ENCODE results near the gene RHEBL1. TPM values are rescaled to one million over a fixed set of nuclear protein-coding genes. Genes with fewer than 3 reads are reported as not detected.

The RHEBL1 gene
- total and polyA plus RNA-seq, 4 donors: 0.55 to 2.4 (median 1.2) TPM

DNA sequence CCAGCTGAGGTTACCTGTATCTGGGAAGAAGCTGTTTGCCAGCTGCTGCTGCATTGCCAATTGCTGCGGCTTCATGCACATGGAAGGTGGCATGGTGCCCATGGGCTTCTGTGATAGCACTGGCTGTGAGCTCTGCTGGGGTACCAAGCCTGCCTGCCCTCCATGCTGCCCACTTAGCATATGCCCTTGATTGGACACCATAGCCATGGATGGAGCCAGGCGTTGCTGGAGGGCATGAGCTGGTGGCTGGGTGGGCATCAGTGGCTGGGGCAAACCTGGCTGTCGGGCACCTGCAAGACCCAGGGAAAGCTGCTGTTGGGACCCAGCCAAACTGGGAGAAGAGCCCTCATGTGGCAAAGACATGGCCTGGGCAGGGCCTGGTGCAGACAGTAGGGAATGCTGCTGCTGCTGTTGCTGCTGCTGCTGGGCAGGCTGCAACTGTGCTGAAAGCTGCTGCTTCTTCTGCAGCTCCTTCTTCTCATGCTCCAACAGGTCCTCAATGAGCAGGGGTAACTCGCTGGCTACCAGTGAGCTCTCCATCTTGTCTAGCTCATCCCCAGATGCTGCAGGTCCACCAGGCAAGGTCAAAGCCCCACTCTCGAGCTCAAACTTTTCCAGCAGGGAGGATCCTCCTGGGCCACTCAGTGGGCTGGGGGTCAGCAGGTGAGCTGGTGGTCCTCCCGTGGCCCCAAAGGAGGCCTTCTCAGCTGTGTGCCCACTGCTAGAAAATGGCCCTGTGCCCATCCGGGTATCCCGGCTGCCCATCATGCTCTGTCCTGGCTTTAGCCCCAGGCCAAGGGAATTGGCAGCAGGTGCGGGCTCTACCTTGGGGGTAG lies 32.5 kb downstream of the RHEBL1 start:
- ATAC-seq (ENCODE audit: low FRiP score) (no peak), DNase-seq (peak; percentile 39 to 70)
- H3K4me1 ChIP-seq (ENCODE audit: control insufficient read depth in 1 of 2, insufficient read depth in 2 of 2, low read length in 2 of 2): no peaks in the 10 kb centered on the region
- no peaks in the 10 kb centered on the region for H3K27me3 ChIP-seq (ENCODE audit: control insufficient read depth in 1 of 2, insufficient read depth in 2 of 2, low read length in 1 of 2)
- intact Hi-C loops (cut with DNase I): no loop called here
- H3K36me3 ChIP-seq (ENCODE audit: control insufficient read depth in 1 of 2, insufficient read depth in 2 of 2, low read length in 1 of 2): peaks cover 0 to 26% of the 10 kb centered on the region in 2 donors
- H3K9me3 ChIP-seq (ENCODE audit: control insufficient read depth, low read length): no peaks in the 10 kb centered on the region
- H3K4me3 ChIP-seq (ENCODE audit: low read length in 2 of 2): no peak overlapping the region
- no peak overlapping the region for H3K27ac ChIP-seq (ENCODE audit: low read depth in 1 of 2, low read length in 2 of 2)
- WGBS, 2 donors: 87% methylated on average over 9 of the region's 9 CpGs

DNA sequence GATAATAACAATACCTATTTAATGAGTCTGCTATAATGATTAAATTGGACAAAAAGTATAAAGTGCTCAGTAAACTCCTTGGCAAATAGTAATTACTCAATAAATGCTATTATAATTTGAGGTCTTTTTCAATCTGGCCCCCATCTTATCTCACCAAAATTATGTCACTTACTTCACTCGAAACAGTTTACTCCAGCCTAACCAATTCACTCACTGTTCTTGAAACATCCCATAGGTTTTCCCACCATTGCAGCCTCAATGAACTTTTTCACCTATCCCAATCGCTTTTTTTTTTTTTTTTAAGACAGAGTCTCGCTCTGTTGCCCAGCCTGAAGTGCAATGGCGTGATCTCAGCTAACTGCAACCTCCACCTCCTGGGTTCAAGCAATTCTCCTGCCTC lies 33.8 kb downstream of the RHEBL1 start:
- WGBS, 2 donors: 75 to 81% methylated on average over 4 of the region's 4 CpGs
- Histone ChIP-seq H3K27me3 (ENCODE audit: control insufficient read depth in 1 of 2, insufficient read depth in 2 of 2, low read length in 1 of 2) (no peaks in the 10 kb centered on the region), H3K4me1 (ENCODE audit: control insufficient read depth in 1 of 2, insufficient read depth in 2 of 2, low read length in 2 of 2) (no peaks in the 10 kb centered on the region), H3K36me3 (ENCODE audit: control insufficient read depth in 1 of 2, insufficient read depth in 2 of 2, low read length in 1 of 2) (peaks cover 0 to 26% of the 10 kb centered on the region in 2 donors), H3K4me3 (ENCODE audit: low read length in 2 of 2) (no peak overlapping the region), H3K27ac (ENCODE audit: low read depth in 1 of 2, low read length in 2 of 2) (no peak overlapping the region), H3K9me3 (ENCODE audit: control insufficient read depth, low read length) (no peaks in the 10 kb centered on the region)
- DNase-seq (no peak), ATAC-seq (ENCODE audit: low FRiP score) (no peak)
- intact Hi-C loops (cut with DNase I): no loop called here

DNA sequence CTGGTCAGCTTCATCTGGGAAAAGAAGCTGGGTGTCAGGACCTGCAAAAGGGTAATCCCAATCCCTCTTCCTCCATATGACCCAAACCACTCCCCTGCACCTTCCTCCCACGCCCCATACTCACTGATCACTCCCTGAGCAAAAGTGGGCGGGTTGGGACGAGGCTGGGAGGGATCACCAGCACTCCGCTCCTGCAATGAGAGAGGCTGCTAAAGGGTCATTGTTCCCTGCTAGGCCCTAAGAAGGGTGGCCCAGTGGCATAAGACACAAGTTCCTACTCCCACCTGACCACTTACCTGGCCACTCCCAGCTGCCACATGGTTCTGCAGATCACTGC lies 35.5 kb downstream of the RHEBL1 start:
- no peaks in the 10 kb centered on the region for H3K9me3 ChIP-seq (ENCODE audit: control insufficient read depth, low read length)
- intact Hi-C loops (cut with DNase I): no loop called here
- no peaks in the 10 kb centered on the region for H3K4me1 ChIP-seq (ENCODE audit: control insufficient read depth in 1 of 2, insufficient read depth in 2 of 2, low read length in 2 of 2)
- no peaks in the 10 kb centered on the region for H3K27me3 ChIP-seq (ENCODE audit: control insufficient read depth in 1 of 2, insufficient read depth in 2 of 2, low read length in 1 of 2)
- peak in 1 of 2 donors; percentile 38 for DNase-seq
- peaks cover 0 to 26% of the 10 kb centered on the region in 2 donors for H3K36me3 ChIP-seq (ENCODE audit: control insufficient read depth in 1 of 2, insufficient read depth in 2 of 2, low read length in 1 of 2)
- H3K27ac ChIP-seq (ENCODE audit: low read depth in 1 of 2, low read length in 2 of 2): no peak overlapping the region
- H3K4me3 ChIP-seq (ENCODE audit: low read length in 2 of 2): no peak overlapping the region
- no peak for ATAC-seq (ENCODE audit: low FRiP score)
- WGBS, 2 donors: 78 to 82% methylated on average over 4 of the region's 4 CpGs

DNA sequence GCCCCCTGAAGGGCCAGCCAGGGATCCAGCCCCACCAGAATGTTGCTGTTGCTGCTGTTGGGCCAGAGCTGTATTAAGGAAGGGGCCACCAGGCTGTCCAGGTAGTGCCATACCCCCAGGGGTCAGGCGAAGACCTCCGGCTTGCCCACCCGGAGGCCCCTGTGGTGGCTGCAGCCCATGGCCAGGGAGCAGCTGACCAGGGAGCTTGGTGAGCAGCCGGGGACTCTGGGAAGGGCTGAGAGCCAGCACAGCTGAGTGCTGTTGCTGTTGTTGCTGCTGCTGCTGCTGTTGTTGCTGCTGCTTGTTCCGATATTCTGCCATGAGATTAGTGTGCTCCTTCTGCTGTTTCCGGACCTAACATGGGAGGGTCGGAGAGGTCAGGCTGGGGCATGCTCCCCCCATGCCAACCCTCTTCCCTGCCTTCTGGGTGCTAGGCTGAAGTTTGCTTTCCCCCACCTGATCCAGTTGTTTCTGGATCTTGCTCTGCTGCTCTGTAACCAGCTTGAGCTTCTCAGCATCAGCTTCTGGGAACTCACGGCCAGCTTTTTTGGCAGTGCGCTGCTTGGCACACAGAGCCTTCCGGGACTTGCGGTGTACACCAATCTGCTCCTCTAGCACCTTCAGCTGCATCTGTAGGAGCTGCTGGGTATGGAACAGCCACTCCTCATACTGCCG lies 36.0 kb downstream of the RHEBL1 start:
- H3K4me3 ChIP-seq (ENCODE audit: low read length in 2 of 2): no peak overlapping the region
- intact Hi-C loops (cut with DNase I): no loop called here
- WGBS, 2 donors: 56 to 61% methylated on average over 12 of the region's 12 CpGs
- H3K9me3 ChIP-seq (ENCODE audit: control insufficient read depth, low read length): no peaks in the 10 kb centered on the region
- no peak for ATAC-seq (ENCODE audit: low FRiP score)
- DNase-seq: peak in 1 of 2 donors; percentile 45
- no peak overlapping the region for H3K27ac ChIP-seq (ENCODE audit: low read depth in 1 of 2, low read length in 2 of 2)
- H3K27me3 ChIP-seq (ENCODE audit: control insufficient read depth in 1 of 2, insufficient read depth in 2 of 2, low read length in 1 of 2): no peaks in the 10 kb centered on the region
- H3K36me3 ChIP-seq (ENCODE audit: control insufficient read depth in 1 of 2, insufficient read depth in 2 of 2, low read length in 1 of 2): peaks cover 0 to 25% of the 10 kb centered on the region in 2 donors
- H3K4me1 ChIP-seq (ENCODE audit: control insufficient read depth in 1 of 2, insufficient read depth in 2 of 2, low read length in 2 of 2): no peaks in the 10 kb centered on the region

DNA sequence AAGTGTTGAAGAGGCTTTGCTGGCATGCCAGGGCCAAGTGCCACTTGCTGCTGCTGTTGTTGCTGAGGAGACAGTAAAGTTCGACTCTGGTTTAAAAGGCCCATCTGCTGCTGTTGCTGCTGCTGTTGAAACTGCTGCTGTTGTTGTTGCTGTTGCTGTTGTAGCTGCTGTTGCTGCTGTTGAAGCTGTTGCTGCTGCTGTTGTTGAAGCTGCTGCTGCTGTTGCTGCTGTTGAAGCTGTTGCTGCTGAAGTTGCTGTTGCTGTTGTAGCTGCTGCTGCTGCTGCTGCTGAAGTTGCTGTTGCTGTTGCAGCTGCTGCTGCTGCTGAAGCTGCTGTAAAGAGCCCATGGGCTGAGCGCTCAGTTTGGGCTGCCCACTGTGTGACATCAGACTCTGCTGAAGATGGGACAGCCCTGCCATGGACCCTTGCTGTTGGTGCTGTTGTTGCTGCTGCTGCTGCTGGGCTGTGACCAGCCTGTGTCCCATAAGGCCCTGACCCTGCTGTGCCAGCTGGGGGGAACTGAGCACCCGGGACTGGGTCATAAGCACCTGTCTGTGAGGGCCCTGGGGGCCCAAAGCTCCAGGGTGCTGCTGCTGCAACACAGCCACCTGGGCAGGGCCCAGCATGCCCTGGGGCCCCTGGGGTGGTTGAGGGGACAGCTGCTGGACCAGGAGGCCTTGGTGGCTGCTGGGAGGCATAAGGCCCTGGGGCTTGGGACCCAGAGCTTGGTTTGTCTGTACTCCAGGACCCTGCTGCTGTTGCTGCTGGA lies 36.9 kb downstream of the RHEBL1 start:
- Histone ChIP-seq H3K4me1 (ENCODE audit: control insufficient read depth in 1 of 2, insufficient read depth in 2 of 2, low read length in 2 of 2) (no peaks in the 10 kb centered on the region), H3K36me3 (ENCODE audit: control insufficient read depth in 1 of 2, insufficient read depth in 2 of 2, low read length in 1 of 2) (peaks cover 0 to 22% of the 10 kb centered on the region in 2 donors), H3K27me3 (ENCODE audit: control insufficient read depth in 1 of 2, insufficient read depth in 2 of 2, low read length in 1 of 2) (no peaks in the 10 kb centered on the region), H3K9me3 (ENCODE audit: control insufficient read depth, low read length) (no peaks in the 10 kb centered on the region), H3K4me3 (ENCODE audit: low read length in 2 of 2) (no peak overlapping the region), H3K27ac (ENCODE audit: low read depth in 1 of 2, low read length in 2 of 2) (no peak overlapping the region)
- WGBS, 2 donors: 76 to 81% methylated on average over 3 of the region's 3 CpGs
- ATAC-seq (ENCODE audit: low FRiP score) (no peak), DNase-seq (peak in 1 of 2 donors; percentile 40)
- intact Hi-C loops (cut with DNase I): no loop called here

DNA sequence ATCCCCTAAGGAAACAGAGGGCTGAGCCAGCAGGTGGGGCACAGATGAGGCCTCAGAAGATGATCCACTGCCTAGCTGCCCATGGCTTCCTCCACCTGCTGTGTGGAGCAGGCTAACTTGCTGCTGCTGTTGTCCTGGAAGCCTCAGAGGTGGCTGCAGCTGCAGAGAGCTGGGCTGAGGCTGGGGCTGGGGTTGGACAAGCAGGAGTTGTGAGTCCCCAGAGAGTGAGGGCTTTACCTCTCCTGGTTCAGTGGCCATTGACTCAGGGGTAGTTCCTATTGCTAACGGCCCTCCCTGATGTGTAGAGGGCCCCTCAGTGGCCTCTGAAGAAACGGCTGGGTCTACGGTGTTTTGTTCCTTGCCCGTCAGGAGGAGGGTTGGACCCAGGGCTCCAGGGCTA lies 37.5 kb downstream of the RHEBL1 start:
- no peaks in the 10 kb centered on the region for H3K4me1 ChIP-seq (ENCODE audit: control insufficient read depth in 1 of 2, insufficient read depth in 2 of 2, low read length in 2 of 2)
- ATAC-seq (ENCODE audit: low FRiP score) (no peak), DNase-seq (peak in 1 of 2 donors; percentile 35)
- no peak overlapping the region for H3K4me3 ChIP-seq (ENCODE audit: low read length in 2 of 2)
- peaks cover 0 to 21% of the 10 kb centered on the region in 2 donors for H3K36me3 ChIP-seq (ENCODE audit: control insufficient read depth in 1 of 2, insufficient read depth in 2 of 2, low read length in 1 of 2)
- H3K9me3 ChIP-seq (ENCODE audit: control insufficient read depth, low read length): no peaks in the 10 kb centered on the region
- H3K27ac ChIP-seq (ENCODE audit: low read depth in 1 of 2, low read length in 2 of 2): no peak overlapping the region
- H3K27me3 ChIP-seq (ENCODE audit: control insufficient read depth in 1 of 2, insufficient read depth in 2 of 2, low read length in 1 of 2): no peaks in the 10 kb centered on the region
- intact Hi-C loops (cut with DNase I): no loop called here
- WGBS, 2 donors: 64 to 67% methylated on average over 4 of the region's 4 CpGs

DNA sequence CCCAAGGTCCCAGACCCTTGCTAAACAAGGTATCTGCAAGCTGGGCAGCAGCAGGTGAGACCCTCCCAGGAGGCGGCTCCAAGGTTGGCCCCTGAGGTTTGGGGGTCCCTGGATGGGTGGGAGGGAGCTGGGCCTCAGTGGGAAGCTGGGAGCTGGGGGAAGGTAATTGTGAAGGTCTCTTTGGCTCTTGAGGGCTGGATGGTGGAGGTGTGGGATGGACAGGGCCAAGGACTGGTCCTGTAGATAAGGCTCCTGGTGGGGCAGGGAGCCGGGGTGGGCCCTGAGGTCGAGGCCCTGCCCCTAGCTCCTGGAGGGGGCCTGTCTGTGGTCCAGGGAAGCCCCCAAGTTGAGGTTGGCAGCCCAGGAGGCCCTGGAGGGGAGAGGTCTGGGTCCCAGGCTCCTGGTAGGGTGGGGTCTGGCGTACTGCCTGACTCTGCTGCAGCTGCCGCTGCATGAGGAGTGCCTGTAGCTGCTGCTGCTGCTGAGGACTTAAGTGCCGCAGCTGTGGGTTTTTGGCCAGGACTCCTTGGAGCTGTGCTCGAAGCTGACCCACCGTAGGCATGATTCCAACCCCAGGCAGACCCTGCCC lies 38.1 kb downstream of the RHEBL1 start:
- no peak for ATAC-seq (ENCODE audit: low FRiP score)
- H3K27ac ChIP-seq (ENCODE audit: low read depth in 1 of 2, low read length in 2 of 2): no peak overlapping the region
- H3K27me3 ChIP-seq (ENCODE audit: control insufficient read depth in 1 of 2, insufficient read depth in 2 of 2, low read length in 1 of 2): no peaks in the 10 kb centered on the region
- peak in 1 of 2 donors; percentile 45 for DNase-seq
- H3K9me3 ChIP-seq (ENCODE audit: control insufficient read depth, low read length): no peaks in the 10 kb centered on the region
- 87 to 93% methylated on average over 8 of the region's 8 CpGs for WGBS, 2 donors
- no peak overlapping the region for H3K4me3 ChIP-seq (ENCODE audit: low read length in 2 of 2)
- intact Hi-C loops (cut with DNase I): no loop called here
- H3K36me3 ChIP-seq (ENCODE audit: control insufficient read depth in 1 of 2, insufficient read depth in 2 of 2, low read length in 1 of 2): peaks cover 2 to 20% of the 10 kb centered on the region in 2 donors
- H3K4me1 ChIP-seq (ENCODE audit: control insufficient read depth in 1 of 2, insufficient read depth in 2 of 2, low read length in 2 of 2): no peaks in the 10 kb centered on the region

DNA sequence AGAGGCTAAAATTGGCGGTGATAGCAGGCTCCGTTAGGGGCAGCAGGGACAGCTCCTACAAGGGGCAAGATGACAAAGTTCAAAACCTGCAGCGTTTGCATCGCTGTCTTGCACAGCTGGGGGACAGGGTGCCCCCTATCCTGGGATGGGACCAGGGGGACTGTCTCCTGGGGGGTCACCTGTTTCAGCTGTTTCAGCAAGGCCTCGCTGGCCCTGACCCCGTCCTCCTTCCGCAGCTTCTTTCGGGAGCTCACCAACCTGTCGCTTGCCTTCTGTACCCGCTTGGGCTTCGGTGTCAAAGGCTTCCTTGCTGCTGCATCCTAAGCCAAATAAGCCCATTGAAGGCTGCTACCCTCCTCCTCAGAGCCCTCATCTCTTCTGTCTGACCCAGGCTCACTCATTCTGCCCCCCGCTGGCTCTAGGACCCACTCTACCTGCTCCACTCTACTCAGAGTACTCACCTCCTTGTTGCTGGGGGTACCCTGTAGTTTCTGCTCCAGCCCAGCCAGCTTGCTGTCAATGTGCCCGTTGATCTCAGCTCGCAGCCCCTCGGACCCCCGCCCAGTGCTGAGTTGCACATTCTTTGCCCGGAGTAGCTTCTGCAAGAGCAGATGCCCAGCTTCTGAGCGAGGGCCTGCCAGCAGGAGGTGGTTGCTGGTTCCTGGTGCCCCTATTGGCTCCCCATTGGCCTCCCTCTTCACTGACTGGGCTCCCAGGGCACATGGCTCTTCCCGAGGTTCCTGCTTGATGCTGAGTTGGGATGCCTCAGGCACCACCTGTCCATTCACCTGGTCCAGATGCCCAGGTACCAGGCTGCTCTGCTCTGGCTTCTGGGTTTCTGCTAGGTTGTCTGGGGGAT lies 38.8 kb downstream of the RHEBL1 start:
- H3K4me1 ChIP-seq (ENCODE audit: control insufficient read depth in 1 of 2, insufficient read depth in 2 of 2, low read length in 2 of 2): no peaks in the 10 kb centered on the region
- no peak overlapping the region for H3K4me3 ChIP-seq (ENCODE audit: low read length in 2 of 2)
- no peaks in the 10 kb centered on the region for H3K9me3 ChIP-seq (ENCODE audit: control insufficient read depth, low read length)
- no peak overlapping the region for H3K27ac ChIP-seq (ENCODE audit: low read depth in 1 of 2, low read length in 2 of 2)
- intact Hi-C loops (cut with DNase I): no loop called here
- peaks cover 2 to 26% of the 10 kb centered on the region in 2 donors for H3K36me3 ChIP-seq (ENCODE audit: control insufficient read depth in 1 of 2, insufficient read depth in 2 of 2, low read length in 1 of 2)
- 91 to 92% methylated on average over 19 of the region's 19 CpGs for WGBS, 2 donors
- ATAC-seq (ENCODE audit: low FRiP score) (no peak), DNase-seq (peak in 1 of 2 donors; percentile 45)
- H3K27me3 ChIP-seq (ENCODE audit: control insufficient read depth in 1 of 2, insufficient read depth in 2 of 2, low read length in 1 of 2): no peaks in the 10 kb centered on the region

All from aorta (tissue), 5 donors.